Measurements from ENCODE around the gene SOX12. TPM values are rescaled to one million over a fixed set of nuclear protein-coding genes. Genes with fewer than 3 reads are reported as not detected.

Gene SOX12
- total RNA-seq, 1 donor = 7.7 TPM

GRCh38 chr20:301886-302848, 23.2 kb upstream of the SOX12 start:
- DNase-seq (ENCODE audit: low read depth) = no peak
- TF ChIP-seq CTCF (IDR thresholded peaks at IDR 0.05; ENCODE audit: insufficient read depth, low read length) = no peak

GRCh38 chr20:305745-306144, 19.6 kb upstream of the SOX12 start:
- H3K4me3 ChIP-seq (ENCODE audit: low read depth, low read length) = no peak overlapping the region
- no peak for DNase-seq (ENCODE audit: low read depth)
- no peak for TF ChIP-seq CTCF (IDR thresholded peaks at IDR 0.05; ENCODE audit: insufficient read depth, low read length)

More at GRCh38 chr20:301886-302848, 23.2 kb upstream of the SOX12 start:
- no peak overlapping the region for H3K4me3 ChIP-seq (ENCODE audit: low read depth, low read length)

GRCh38 chr20:308427-309038, 16.8 kb upstream of the SOX12 start:
- no peak for TF ChIP-seq CTCF (IDR thresholded peaks at IDR 0.05; ENCODE audit: insufficient read depth, low read length)
- no peak for DNase-seq (ENCODE audit: low read depth)
- no peak overlapping the region for H3K4me3 ChIP-seq (ENCODE audit: low read depth, low read length)

GRCh38 chr20:309306-309840, 16.0 kb upstream of the SOX12 start:
- peak overlapping the region; percentile 58 for H3K4me3 ChIP-seq (ENCODE audit: low read depth, low read length)
- peak; percentile 49 for DNase-seq (ENCODE audit: low read depth)
- TF ChIP-seq CTCF (IDR thresholded peaks at IDR 0.05; ENCODE audit: insufficient read depth, low read length) = no peak

GRCh38 chr20:309841-310644, 15.3 kb upstream of the SOX12 start:
- H3K4me3 ChIP-seq (ENCODE audit: low read depth, low read length) = peak overlapping the region; percentile 58
- peak; percentile 99 for DNase-seq (ENCODE audit: low read depth)
- no peak for TF ChIP-seq CTCF (IDR thresholded peaks at IDR 0.05; ENCODE audit: insufficient read depth, low read length)

- no peak for DNase-seq (ENCODE audit: low read depth)
- no peak for TF ChIP-seq CTCF (IDR thresholded peaks at IDR 0.05; ENCODE audit: insufficient read depth, low read length)
- H3K4me3 ChIP-seq (ENCODE audit: low read depth, low read length) = no peak overlapping the region
These were observed 14.7 kb upstream of the SOX12 start for GRCh38 chr20:310645-311044.
